T-helper 2 cell treated with Interferon-gamma antibody and Interleukin-4, amounts not matched to agents 5 μg/mL and 100 μg/mL, for 36 hours (primary cell): ENCODE measurements around the gene RNF130.
"Not testable (repeated sequence)": the region's sequence is repeated elsewhere in the genome, so short reads cannot be mapped to it uniquely, and the experiment has no call there.

Experiments used
- DNase-seq: peaks from one replicate; pipeline ENCODE4 v3.0.0; 2021; ENCODE audit warnings: low spot score
- H3K27ac Mint-ChIP-seq: one replicate; pipeline ENCODE4 v1.8.0; 2021; ENCODE audit warnings: mild to moderate bottlenecking, mixed read lengths
- H3K27me3 Mint-ChIP-seq: one replicate; pipeline ENCODE4 v1.8.0; 2021; ENCODE audit warnings: low read depth, mixed read lengths
- H3K36me3 Mint-ChIP-seq: one replicate; pipeline ENCODE4 v1.8.0; 2021; ENCODE audit warnings: low read depth, mixed read lengths
- H3K4me1 Mint-ChIP-seq: one replicate; pipeline ENCODE4 v1.8.0; 2021; ENCODE audit warnings: low read depth, mixed read lengths
- H3K4me3 Mint-ChIP-seq: one replicate; pipeline ENCODE4 v1.8.0; 2022; ENCODE audit warnings: mild to moderate bottlenecking, moderate library complexity, mixed read lengths
- H3K9me3 Mint-ChIP-seq: one replicate; pipeline ENCODE4 v1.8.0; 2021; ENCODE audit warnings: mixed read lengths

RNF130 gene

GRCh38 chr5:180018347-180019060 lies 53.1 kb downstream of the RNF130 start:
- Mint-ChIP-seq H3K27ac (no peak overlapping the region), H3K4me3 (no peak overlapping the region), H3K36me3 (no peaks in the 10 kb centered on the region), H3K9me3 (no peaks in the 10 kb centered on the region), H3K4me1 (no peaks in the 10 kb centered on the region), H3K27me3 (peaks cover 2% of the 10 kb centered on the region)
- DNase-seq = no peak

GRCh38 chr5:180015523-180015922 lies 56.0 kb downstream of the RNF130 start:
- not testable (repeated sequence) for H3K4me1 Mint-ChIP-seq, DNase-seq, H3K27ac Mint-ChIP-seq, H3K9me3 Mint-ChIP-seq, H3K4me3 Mint-ChIP-seq, H3K27me3 Mint-ChIP-seq, H3K36me3 Mint-ChIP-seq

GRCh38 chr5:180013678-180014077 lies 57.9 kb downstream of the RNF130 start:
- Mint-ChIP-seq H3K4me3 (no peak overlapping the region), H3K27me3 (peaks cover 2% of the 10 kb centered on the region), H3K36me3 (no peaks in the 10 kb centered on the region), H3K9me3 (no peaks in the 10 kb centered on the region), H3K4me1 (no peaks in the 10 kb centered on the region), H3K27ac (no peak overlapping the region)
- no peak for DNase-seq

- no peaks in the 10 kb centered on the region for H3K36me3 Mint-ChIP-seq
- H3K9me3 Mint-ChIP-seq = no peaks in the 10 kb centered on the region
- no peak overlapping the region for H3K27ac Mint-ChIP-seq
- DNase-seq = no peak
- H3K27me3 Mint-ChIP-seq = peaks cover 2% of the 10 kb centered on the region
- no peak overlapping the region for H3K4me3 Mint-ChIP-seq
- peaks cover 8% of the 10 kb centered on the region for H3K4me1 Mint-ChIP-seq
Observed at GRCh38 chr5:180012316-180012715, 59.2 kb downstream of the RNF130 start.

- Mint-ChIP-seq H3K4me1 (peaks cover 23% of the 10 kb centered on the region), H3K36me3 (no peaks in the 10 kb centered on the region), H3K9me3 (no peaks in the 10 kb centered on the region)
Observed at GRCh38 chr5:180010636-180011035, 60.9 kb downstream of the RNF130 start.

GRCh38 chr5:180009581-180009980 lies 62.0 kb downstream of the RNF130 start:
- no peak for DNase-seq
- Mint-ChIP-seq H3K36me3 (no peaks in the 10 kb centered on the region), H3K4me1 (peaks cover 28% of the 10 kb centered on the region), H3K9me3 (no peaks in the 10 kb centered on the region), H3K27ac (no peak overlapping the region), H3K27me3 (no peaks in the 10 kb centered on the region), H3K4me3 (no peak overlapping the region)

More at GRCh38 chr5:180010636-180011035, 60.9 kb downstream of the RNF130 start:
- peaks cover 2% of the 10 kb centered on the region for H3K27me3 Mint-ChIP-seq
- no peak overlapping the region for H3K4me3 Mint-ChIP-seq
- no peak for DNase-seq
- H3K27ac Mint-ChIP-seq = no peak overlapping the region

GRCh38 chr5:180008433-180008832 lies 63.1 kb downstream of the RNF130 start:
- Mint-ChIP-seq H3K36me3 (no peaks in the 10 kb centered on the region), H3K4me1 (peaks cover 32% of the 10 kb centered on the region)
- DNase-seq = no peak

GRCh38 chr5:180007582-180007981 lies 64.0 kb downstream of the RNF130 start:
- Mint-ChIP-seq H3K9me3 (no peaks in the 10 kb centered on the region), H3K4me3 (peak overlapping the region; percentile 37), H3K4me1 (peaks cover 32% of the 10 kb centered on the region), H3K27ac (peak overlapping the region; percentile 84), H3K36me3 (no peaks in the 10 kb centered on the region), H3K27me3 (no peaks in the 10 kb centered on the region)
- no peak for DNase-seq

More at GRCh38 chr5:180008433-180008832, 63.1 kb downstream of the RNF130 start:
- H3K27ac Mint-ChIP-seq = no peak overlapping the region
- no peaks in the 10 kb centered on the region for H3K9me3 Mint-ChIP-seq
- no peaks in the 10 kb centered on the region for H3K27me3 Mint-ChIP-seq
- no peak overlapping the region for H3K4me3 Mint-ChIP-seq

- H3K4me1 Mint-ChIP-seq = peaks cover 36% of the 10 kb centered on the region
- H3K9me3 Mint-ChIP-seq = no peaks in the 10 kb centered on the region
- H3K36me3 Mint-ChIP-seq = no peaks in the 10 kb centered on the region
- H3K27ac Mint-ChIP-seq = peak overlapping the region; percentile 10
- no peak for DNase-seq
- peak overlapping the region; percentile 53 for H3K4me3 Mint-ChIP-seq
- no peaks in the 10 kb centered on the region for H3K27me3 Mint-ChIP-seq
Observed at GRCh38 chr5:180006141-180006540, 65.4 kb downstream of the RNF130 start.

- Mint-ChIP-seq H3K9me3 (no peaks in the 10 kb centered on the region), H3K4me1 (peaks cover 34% of the 10 kb centered on the region), H3K27ac (no peak overlapping the region), H3K27me3 (no peaks in the 10 kb centered on the region), H3K36me3 (no peaks in the 10 kb centered on the region), H3K4me3 (no peak overlapping the region)
- DNase-seq = no peak
Observed at GRCh38 chr5:180003127-180003526, 68.4 kb downstream of the RNF130 start.

- no peaks in the 10 kb centered on the region for H3K36me3 Mint-ChIP-seq
- DNase-seq = no peak
- no peaks in the 10 kb centered on the region for H3K27me3 Mint-ChIP-seq
- peaks cover 23% of the 10 kb centered on the region for H3K4me1 Mint-ChIP-seq
- H3K9me3 Mint-ChIP-seq = no peaks in the 10 kb centered on the region
- H3K27ac Mint-ChIP-seq = no peak overlapping the region
- no peak overlapping the region for H3K4me3 Mint-ChIP-seq
Observed at GRCh38 chr5:180001742-180002141, 69.8 kb downstream of the RNF130 start.

- Mint-ChIP-seq H3K4me3 (no peak overlapping the region), H3K27ac (no peak overlapping the region), H3K4me1 (peaks cover 17% of the 10 kb centered on the region), H3K36me3 (no peaks in the 10 kb centered on the region), H3K27me3 (no peaks in the 10 kb centered on the region), H3K9me3 (peaks cover under 1% of the 10 kb centered on the region)
- no peak for DNase-seq
Observed at GRCh38 chr5:180001136-180001535, 70.4 kb downstream of the RNF130 start.

GRCh38 chr5:179998485-179998884 lies 73.1 kb downstream of the RNF130 start:
- peaks cover 4% of the 10 kb centered on the region for H3K4me1 Mint-ChIP-seq
- no peak overlapping the region for H3K4me3 Mint-ChIP-seq
- no peak for DNase-seq
- peaks cover 17% of the 10 kb centered on the region for H3K9me3 Mint-ChIP-seq
- H3K27me3 Mint-ChIP-seq = no peaks in the 10 kb centered on the region
- no peaks in the 10 kb centered on the region for H3K36me3 Mint-ChIP-seq
- H3K27ac Mint-ChIP-seq = no peak overlapping the region

- Mint-ChIP-seq H3K4me1 (no peaks in the 10 kb centered on the region), H3K9me3 (peaks cover 21% of the 10 kb centered on the region), H3K27ac (no peak overlapping the region), H3K36me3 (no peaks in the 10 kb centered on the region), H3K27me3 (no peaks in the 10 kb centered on the region), H3K4me3 (no peak overlapping the region)
- DNase-seq = no peak
Observed at GRCh38 chr5:179994583-179995323, 76.8 kb downstream of the RNF130 start.
